NCI-H748 (cell line): ENCODE measurements around the gene SPACA7.
A peak's percentile ranks its signal among the peaks of the same experiment; 100 is the strongest.

Experiments
- DNase-seq: peaks from one replicate; lab custom pipeline; 2025; ENCODE audit not compliant: unreplicated experiment; lab: John Stamatoyannopoulos, UW

Gene SPACA7

GRCh38 chr13:112462408-112462807 is 86.3 kb downstream of the SPACA7 start:
- DNase-seq = no peak

GRCh38 chr13:112464720-112465119 is 88.6 kb downstream of the SPACA7 start:
- no peak for DNase-seq

DNA sequence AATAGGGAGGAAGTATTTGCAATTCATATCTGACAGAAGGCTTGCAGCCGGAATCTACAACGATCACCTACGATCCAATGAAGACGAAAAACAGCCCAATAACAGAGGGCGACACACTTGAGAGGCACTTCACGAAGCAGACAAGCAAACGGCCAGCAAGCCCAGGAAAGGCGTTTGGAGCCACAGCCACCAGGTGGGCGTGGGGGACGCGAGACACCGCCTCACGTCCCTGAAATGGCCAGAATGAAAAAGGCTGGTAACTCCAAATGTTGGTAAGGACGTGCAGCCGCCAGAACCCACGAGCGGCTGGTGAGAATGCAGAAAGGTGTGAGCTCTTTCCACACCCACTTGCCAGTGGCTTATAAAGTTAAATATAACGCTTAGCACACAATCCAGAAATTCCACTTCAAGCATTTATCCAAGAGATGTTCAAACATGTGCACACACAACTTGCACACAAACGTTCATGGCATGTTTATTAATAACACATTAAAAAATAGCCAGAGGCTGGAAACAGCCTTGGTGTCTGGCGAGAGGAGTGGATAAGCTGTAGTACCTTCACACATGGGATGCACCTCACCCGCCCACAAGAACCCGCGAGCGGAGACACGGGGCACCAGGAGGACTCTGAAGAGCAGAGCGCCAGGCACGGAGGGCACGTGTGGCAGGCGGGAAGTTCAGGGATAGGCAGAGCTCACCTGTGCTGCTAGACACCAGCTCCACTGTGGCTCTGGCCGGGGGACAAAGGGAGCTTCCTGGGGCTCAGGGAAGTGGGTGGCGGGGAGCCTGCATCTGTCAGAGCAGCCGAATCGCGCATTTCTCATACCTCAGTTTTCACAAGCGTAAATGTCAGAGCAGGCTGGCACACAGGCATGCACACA is 89.3 kb downstream of the SPACA7 start:
- no peak for DNase-seq

DNA sequence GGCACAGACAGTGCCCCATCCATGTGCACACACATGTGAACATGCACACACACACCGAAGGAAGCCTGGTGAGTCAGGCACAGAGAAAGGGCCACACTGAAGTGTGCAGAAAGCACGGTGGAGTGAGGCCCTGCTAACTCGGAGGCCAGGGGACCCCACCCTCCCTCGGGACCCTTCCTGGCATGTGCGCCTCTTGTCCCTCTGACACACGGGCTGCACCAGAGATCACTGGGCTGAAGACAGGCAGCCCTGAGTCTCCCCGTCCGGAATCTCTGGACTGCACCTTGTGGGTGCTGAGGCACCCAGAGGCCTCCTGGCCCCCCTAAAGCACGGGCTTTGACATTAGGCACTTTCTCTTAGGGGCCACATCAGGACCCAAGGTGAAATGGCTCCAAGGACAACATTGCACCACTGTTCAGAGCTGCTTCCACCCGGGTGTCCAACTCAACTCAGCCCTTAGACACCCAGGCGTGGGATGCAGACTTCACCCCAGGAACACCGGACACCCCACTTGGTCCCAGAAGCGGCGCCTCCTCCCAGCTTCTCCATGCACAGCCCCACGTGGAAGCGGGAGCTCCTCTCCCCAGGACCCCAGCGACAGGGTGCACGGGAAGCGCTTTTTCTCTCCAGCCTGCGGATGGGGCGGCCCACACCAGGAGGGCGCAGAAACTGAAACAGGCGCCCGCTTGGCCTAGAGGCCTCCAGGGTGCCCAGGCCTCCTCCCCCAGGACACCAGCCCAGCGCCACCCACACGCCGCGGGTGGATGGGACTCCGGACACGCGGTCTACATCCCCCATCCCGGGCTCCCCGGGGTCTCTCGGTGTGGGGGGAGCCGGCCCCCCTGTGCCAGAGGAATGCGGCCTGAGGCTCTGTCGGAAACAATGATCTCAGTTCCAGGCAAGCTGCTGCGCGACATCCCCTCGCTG is 90.2 kb downstream of the SPACA7 start:
- no peak for DNase-seq

DNA sequence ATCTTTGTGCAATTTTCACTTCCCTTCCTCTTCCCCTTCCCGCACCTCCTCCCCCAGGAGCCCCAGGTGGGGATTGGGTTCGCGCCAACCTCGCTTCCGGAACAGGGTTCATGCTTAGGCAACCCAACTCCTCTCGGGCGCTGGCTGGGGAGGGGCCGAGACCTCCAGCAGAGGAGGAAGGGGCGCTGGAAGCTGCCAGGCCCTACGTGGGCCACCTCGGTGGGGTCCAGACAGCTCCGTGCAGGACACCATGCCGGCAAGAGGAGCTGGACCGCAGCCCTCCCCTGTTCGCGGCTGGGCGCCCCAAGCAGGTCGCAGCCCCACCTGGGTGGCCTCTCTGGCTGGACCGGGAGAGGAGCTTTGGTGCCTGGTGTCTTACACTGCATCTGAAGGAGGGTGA is 91.1 kb downstream of the SPACA7 start:
- no peak for DNase-seq

- peak; percentile 22 for DNase-seq
These were observed 91.9 kb downstream of the SPACA7 start for GRCh38 chr13:112468069-112468468.

GRCh38 chr13:112469071-112469745 is 93.1 kb downstream of the SPACA7 start:
- DNase-seq = no peak

- DNase-seq = no peak
These were observed 97.7 kb downstream of the SPACA7 start for GRCh38 chr13:112473818-112474217.

DNA sequence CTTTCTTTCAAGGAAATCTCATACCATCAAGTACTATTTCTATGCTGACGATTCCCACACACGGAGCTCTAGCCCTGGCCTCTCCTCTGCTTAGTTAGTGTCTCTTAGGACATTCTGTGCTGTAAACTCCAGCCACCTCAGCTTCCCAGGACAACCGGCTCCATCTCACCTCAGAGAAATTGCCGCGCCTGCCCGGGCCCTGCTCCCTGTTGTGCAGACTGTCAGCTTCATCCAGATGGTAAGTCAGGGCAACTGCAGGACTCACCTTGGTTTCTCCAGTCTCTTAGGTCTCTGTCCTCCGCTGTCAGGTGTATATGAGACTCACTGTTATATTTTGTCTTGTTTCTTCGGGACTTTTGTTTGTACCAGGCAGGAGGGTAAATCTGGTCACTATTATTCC is 98.7 kb downstream of the SPACA7 start:
- no peak for DNase-seq

GRCh38 chr13:112475889-112476288 is 99.7 kb downstream of the SPACA7 start:
- no peak for DNase-seq

DNA sequence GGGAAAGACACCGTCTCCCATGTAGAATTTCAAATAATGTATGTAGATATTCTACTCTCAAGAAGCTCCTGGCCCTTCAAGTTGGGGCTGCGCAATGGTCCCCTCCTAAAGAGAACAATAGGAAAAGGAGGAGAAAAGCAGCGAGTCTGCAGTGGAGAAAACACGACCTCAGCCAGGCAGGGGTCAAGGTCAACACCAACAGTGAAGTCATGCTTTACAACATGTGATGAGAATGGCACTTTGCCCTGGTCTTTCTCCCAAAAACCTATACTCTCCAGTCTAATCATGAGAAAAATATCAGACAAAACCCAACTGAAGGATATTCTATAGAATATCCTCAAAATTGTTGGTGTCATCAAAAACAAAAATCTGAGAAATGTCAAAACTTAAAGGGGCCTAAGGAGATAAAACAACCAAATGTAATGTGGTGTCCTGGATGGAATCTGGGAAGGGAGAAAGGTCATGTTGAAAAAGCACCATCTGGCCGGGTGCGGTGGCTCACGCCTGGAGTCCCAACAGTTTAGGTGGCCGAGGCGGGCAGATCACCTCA is 101.0 kb downstream of the SPACA7 start:
- DNase-seq = no peak

GRCh38 chr13:112479389-112479788 is 103.2 kb downstream of the SPACA7 start:
- DNase-seq = no peak

GRCh38 chr13:112481458-112481857 is 105.3 kb downstream of the SPACA7 start:
- DNase-seq = no peak

GRCh38 chr13:112483299-112483698 is 107.1 kb downstream of the SPACA7 start:
- no peak for DNase-seq
